GM23248 (cell line): ENCODE measurements around the gene STAT1.

ENCODE experiments used
- EZH2 ChIP-seq: fragments of 200-600 bp; sonication (generic); IDR thresholded peaks from 2 replicates; pipeline ENCODE4 v1.6.1; 2018; ENCODE audit warnings: antibody characterized with exemption, mild to moderate bottlenecking; ENCODE audit not compliant: insufficient read depth, poor library complexity, severe bottlenecking
- EZH2phosphoT487 ChIP-seq: fragments of 200-600 bp; sonication (generic); IDR thresholded peaks from 2 replicates; pipeline ENCODE4 v1.6.1; 2018; ENCODE audit warnings: antibody characterized with exemption, moderate library complexity, mild to moderate bottlenecking, low read depth; ENCODE audit not compliant: insufficient read depth

- TF ChIP-seq EZH2 (no peak), EZH2phosphoT487 (no peak)
Observed at GRCh38 chr2:190990132-190990531, 23.8 kb downstream of the STAT1 start.
